NCI-H2107 treated with DMSO at 0.1 percent for 48 hours (cell line): Measurements from ENCODE around the gene WRNIP1.

Experiments
- DNase-seq: peaks from one replicate; lab custom pipeline; 2025; ENCODE audit not compliant: unreplicated experiment; lab: John Stamatoyannopoulos, UW

Gene WRNIP1

GRCh38 chr6:2831392-2831791 is 66.2 kb downstream of the WRNIP1 start:
- no peak for DNase-seq

- DNase-seq = no peak
Measured at GRCh38 chr6:2834262-2834661, 69.1 kb downstream of the WRNIP1 start.
